HEK293T (cell line): ENCODE data around the gene TMPRSS2.
"Not testable (repeated sequence)": the region's sequence is repeated elsewhere in the genome, so short reads cannot be mapped to it uniquely, and the experiment has no call there.

Source experiments
- CTCF ChIA-PET: fragments of 350-600 bp; formaldehyde crosslinking; extraction: SDS; loops from one replicate; lab custom pipeline; 2021; ENCODE audit warnings: antibody characterized with exemption, inconsistent platforms; lab: Yijun Ruan, JAX
- POLR2A ChIA-PET: fragments of 350-600 bp; formaldehyde crosslinking; extraction: SDS; loops from one replicate; lab custom pipeline; 2020; ENCODE audit warnings: antibody characterized with exemption, inconsistent platforms; lab: Yijun Ruan, JAX
- DNase-seq: peaks from one replicate; pipeline ENCODE4 v3.0.0; 2012; ENCODE audit warnings: mixed read lengths; ENCODE audit errors: extremely low spot score
- ARNT ChIP-seq: fragments of 450-650 bp; IDR thresholded peaks from 2 replicates; pipeline ENCODE4 v1.6.1; 2017; ENCODE audit warnings: mild to moderate bottlenecking
- BHLHE40 ChIP-seq: fragments of 450-650 bp; IDR thresholded peaks from 2 replicates; pipeline ENCODE4 v1.6.1; 2016; ENCODE audit warnings: mild to moderate bottlenecking, moderate library complexity, borderline replicate concordance
- CTBP1 ChIP-seq: fragments of 450-650 bp; IDR thresholded peaks from 2 replicates; pipeline ENCODE4 v1.6.1; 2016; ENCODE audit warnings: borderline replicate concordance
- ELF4 ChIP-seq: fragments of 450-650 bp; IDR thresholded peaks from 2 replicates; pipeline ENCODE4 v1.6.1; 2017; ENCODE audit warnings: antibody characterized with exemption
- FOXA1 ChIP-seq: fragments of 450-650 bp; IDR thresholded peaks from 2 replicates; pipeline ENCODE4 v1.6.1; 2016; ENCODE audit warnings: mild to moderate bottlenecking
- FOXK2 ChIP-seq: fragments of 450-650 bp; IDR thresholded peaks from 2 replicates; pipeline ENCODE4 v1.6.1; 2016; ENCODE audit warnings: mild to moderate bottlenecking
- FOXM1 ChIP-seq: fragments of 450-650 bp; IDR thresholded peaks from 2 replicates; pipeline ENCODE4 v1.6.1; 2017; ENCODE audit warnings: mild to moderate bottlenecking, borderline replicate concordance
- HDGF ChIP-seq: fragments of 450-650 bp; IDR thresholded peaks from 2 replicates; pipeline ENCODE4 v1.6.1; 2017; ENCODE audit warnings: antibody characterized with exemption, borderline replicate concordance
- L3MBTL2 ChIP-seq: fragments of 450-650 bp; conservative IDR thresholded peaks from 2 replicates; pipeline ENCODE4 v1.6.1; 2016; ENCODE audit warnings: mild to moderate bottlenecking
- LEF1 ChIP-seq: fragments of 450-650 bp; IDR thresholded peaks from 2 replicates; pipeline ENCODE4 v1.6.1; 2017; ENCODE audit warnings: mild to moderate bottlenecking, borderline replicate concordance
- NFRKB ChIP-seq: fragments of 450-650 bp; IDR thresholded peaks from 2 replicates; pipeline ENCODE4 v1.6.1; 2016; ENCODE audit warnings: mild to moderate bottlenecking, moderate library complexity
- SP1 ChIP-seq: fragments of 450-650 bp; IDR thresholded peaks from 2 replicates; pipeline ENCODE4 v1.6.1; 2017
- SUZ12 ChIP-seq: fragments of 450-650 bp; IDR thresholded peaks from 2 replicates; pipeline ENCODE4 v1.6.1; 2016; ENCODE audit warnings: mild to moderate bottlenecking
- TARDBP ChIP-seq: fragments of 450-650 bp; IDR thresholded peaks from 2 replicates; pipeline ENCODE4 v1.6.1; 2016
- ZNF384 ChIP-seq: fragments of 450-650 bp; IDR thresholded peaks from 2 replicates; pipeline ENCODE4 v1.6.1; 2016
- TF ChIP-seq, protein P1 (sequence below): fragments of 450-650 bp; IDR thresholded peaks from 2 replicates; pipeline ENCODE4 v1.6.1; 2016

The TMPRSS2 gene

DNA sequence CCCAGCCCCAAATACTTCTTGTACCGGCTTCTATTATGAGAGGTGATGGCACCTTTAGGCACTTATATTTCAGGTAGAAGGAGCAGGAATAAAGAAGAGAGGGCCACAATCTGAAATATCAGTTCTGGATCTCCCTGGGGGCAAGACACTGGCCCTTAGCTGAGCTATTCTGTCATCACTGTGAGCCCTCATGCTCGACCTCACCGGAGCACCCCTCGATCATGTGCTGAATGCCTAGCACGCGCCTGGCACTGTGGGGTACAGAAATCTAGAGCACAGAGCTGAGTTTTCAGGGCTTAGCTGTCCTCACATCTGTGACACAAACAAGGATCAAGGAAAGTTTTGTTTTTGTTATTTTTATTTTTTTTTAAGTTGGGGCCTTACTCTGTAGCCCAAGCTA lies 89.6 kb downstream of the TMPRSS2 start:
- POLR2A ChIA-PET = no interaction called here
- no peak for DNase-seq
- CTCF ChIA-PET = no interaction called here
- TF ChIP-seq ELF4 (no peak), BHLHE40 (no peak), L3MBTL2 (no peak), FOXK2 (no peak), ARNT (no peak), TARDBP (no peak), FOXM1 (no peak), SUZ12 (no peak), LEF1 (no peak), HDGF (no peak), SP1 (no peak), NFRKB (no peak), CTBP1 (no peak), ZNF384 (no peak), FOXA1 (no peak)
- TF ChIP-seq, protein P1, sequence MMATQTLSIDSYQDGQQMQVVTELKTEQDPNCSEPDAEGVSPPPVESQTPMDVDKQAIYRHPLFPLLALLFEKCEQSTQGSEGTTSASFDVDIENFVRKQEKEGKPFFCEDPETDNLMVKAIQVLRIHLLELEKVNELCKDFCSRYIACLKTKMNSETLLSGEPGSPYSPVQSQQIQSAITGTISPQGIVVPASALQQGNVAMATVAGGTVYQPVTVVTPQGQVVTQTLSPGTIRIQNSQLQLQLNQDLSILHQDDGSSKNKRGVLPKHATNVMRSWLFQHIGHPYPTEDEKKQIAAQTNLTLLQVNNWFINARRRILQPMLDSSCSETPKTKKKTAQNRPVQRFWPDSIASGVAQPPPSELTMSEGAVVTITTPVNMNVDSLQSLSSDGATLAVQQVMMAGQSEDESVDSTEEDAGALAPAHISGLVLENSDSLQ = no peak

DNA sequence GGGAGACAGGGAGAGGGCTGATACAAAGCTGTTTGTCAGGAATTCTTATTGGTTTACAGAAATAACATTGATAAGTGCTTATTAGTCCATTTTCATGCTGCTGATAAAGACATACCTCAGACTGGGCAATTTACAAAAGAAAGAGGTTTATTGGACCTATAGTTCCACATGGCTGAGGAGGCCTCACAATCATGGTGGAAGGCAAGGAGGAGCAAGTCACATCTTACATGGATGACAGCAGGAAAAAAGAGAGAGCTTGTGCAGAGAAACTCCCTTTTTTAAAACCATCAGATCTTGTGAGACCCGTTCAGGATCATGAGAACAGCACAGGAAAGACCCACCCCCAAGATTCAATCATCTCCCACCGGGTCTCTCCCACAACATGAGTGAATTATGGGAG lies 90.5 kb downstream of the TMPRSS2 start:
- DNase-seq, CTCF ChIA-PET, POLR2A ChIA-PET: not testable (repeated sequence)
